WTC11 (cell line): ENCODE results near the gene OR1B1. TPM values are rescaled to one million over a fixed set of nuclear protein-coding genes. Genes with fewer than 3 reads are reported as not detected.

Experiments
- ATAC-seq: fragments of 200-7000 bp; cut with Tn5 transposase; 2 replicates; pipeline ENCODE4 v1.10.0; 2021; ENCODE audit warnings: mild to moderate bottlenecking, moderate library complexity
- CTCF ChIA-PET: fragments of 300-600 bp; sonication (Branson Sonifier 250); formaldehyde crosslinking; loops from one replicate; lab custom pipeline; 2021; ENCODE audit warnings: antibody characterized with exemption; lab: Charles Lee
- POLR2A ChIA-PET: fragments of 350-600 bp; sonication (Branson Sonifier 250); formaldehyde crosslinking; loops from one replicate; lab custom pipeline; 2021; ENCODE audit warnings: antibody characterized with exemption; lab: Charles Lee
- DNase-seq: peaks from one replicate; pipeline ENCODE4 v3.0.0; 2021; ENCODE audit warnings: low spot score
- H3K27ac Mint-ChIP-seq: 2 replicates; pipeline ENCODE4 v1.8.0; 2021; ENCODE audit warnings: mixed read lengths
- H3K27me3 Mint-ChIP-seq: 2 replicates; pipeline ENCODE4 v1.8.0; 2021; ENCODE audit warnings: low read depth, mild to moderate bottlenecking, moderate library complexity, mixed read lengths
- H3K36me3 Mint-ChIP-seq: 2 replicates; pipeline ENCODE4 v1.8.0; 2021; ENCODE audit warnings: mixed read lengths
- H3K4me1 Mint-ChIP-seq: 2 replicates; pipeline ENCODE4 v1.8.0; 2022; ENCODE audit warnings: mixed read lengths
- H3K4me3 Mint-ChIP-seq: 2 replicates; pipeline ENCODE4 v1.8.0; 2021; ENCODE audit warnings: mild to moderate bottlenecking, moderate library complexity, mixed read lengths
- H3K9me3 Mint-ChIP-seq: 2 replicates; pipeline ENCODE4 v1.8.0; 2021; ENCODE audit warnings: mixed read lengths
- AR ChIP-seq: fragments of 250-450 bp; sonication (Bioruptor Pico); IDR thresholded peaks from 2 replicates; pipeline ENCODE4 v1.9.0; 2021; ENCODE audit warnings: mild to moderate bottlenecking
- ATF3 ChIP-seq: sonication (generic); formaldehyde crosslinking; conservative IDR thresholded peaks from 2 replicates; pipeline ENCODE4 v1.8.1; 2022; ENCODE audit warnings: mild to moderate bottlenecking, missing genetic modification reagents
- ATF6 ChIP-seq: sonication (generic); formaldehyde crosslinking; IDR thresholded peaks from 2 replicates; pipeline ENCODE4 v1.8.1; 2023; ENCODE audit warnings: mild to moderate bottlenecking, missing genetic modification reagents
- CDX4 ChIP-seq: fragments of 250-450 bp; sonication (Bioruptor Pico); IDR thresholded peaks from 2 replicates; pipeline ENCODE4 v1.9.0; 2021; ENCODE audit warnings: moderate library complexity, mild to moderate bottlenecking, inconsistent platforms, borderline replicate concordance
- CREB1 ChIP-seq: sonication (generic); formaldehyde crosslinking; IDR thresholded peaks from 2 replicates; pipeline ENCODE4 v1.8.0; 2023; ENCODE audit warnings: mild to moderate bottlenecking, missing genetic modification reagents
- CTCF ChIP-seq: fragments of 200-600 bp; IDR thresholded peaks from 2 replicates; pipeline ENCODE4 v1.8.0; 2022; ENCODE audit warnings: antibody characterized with exemption
- ESRRA ChIP-seq: sonication (generic); formaldehyde crosslinking; IDR thresholded peaks from 2 replicates; pipeline ENCODE4 v1.8.1; 2022; ENCODE audit warnings: mild to moderate bottlenecking, missing genetic modification reagents, borderline replicate concordance
- FOXJ3 ChIP-seq: sonication (generic); formaldehyde crosslinking; IDR thresholded peaks from 2 replicates; pipeline ENCODE4 v1.9.0; 2021; ENCODE audit warnings: missing genetic modification reagents, mild to moderate bottlenecking, borderline replicate concordance
- GRHL2 ChIP-seq: fragments of 250-450 bp; sonication (Bioruptor Pico); IDR thresholded peaks from 2 replicates; pipeline ENCODE4 v1.8.0; 2022; ENCODE audit warnings: mild to moderate bottlenecking, moderate library complexity; ENCODE audit not compliant: insufficient replicate concordance, severe bottlenecking
- HMGXB4 ChIP-seq: sonication (generic); formaldehyde crosslinking; IDR thresholded peaks from 2 replicates; pipeline ENCODE4 v1.8.1; 2023; ENCODE audit warnings: mild to moderate bottlenecking, moderate library complexity, missing genetic modification reagents
- KAT7 ChIP-seq: sonication (generic); formaldehyde crosslinking; IDR thresholded peaks from 2 replicates; pipeline ENCODE4 v1.8.1; 2023; ENCODE audit warnings: missing genetic modification reagents, mild to moderate bottlenecking, borderline replicate concordance
- NFATC4 ChIP-seq: fragments of 250-450 bp; sonication (Bioruptor Pico); IDR thresholded peaks from 2 replicates; pipeline ENCODE4 v1.9.0; 2021; ENCODE audit warnings: mild to moderate bottlenecking
- NR1H2 ChIP-seq: sonication (generic); formaldehyde crosslinking; IDR thresholded peaks from 2 replicates; pipeline ENCODE4 v1.9.0; 2021; ENCODE audit warnings: mild to moderate bottlenecking, moderate library complexity, missing genetic modification reagents
- PREB ChIP-seq: sonication (generic); formaldehyde crosslinking; IDR thresholded peaks from 2 replicates; pipeline ENCODE4 v1.8.1; 2022; ENCODE audit warnings: mild to moderate bottlenecking, missing genetic modification reagents, moderate library complexity, borderline replicate concordance
- RELA ChIP-seq: sonication (generic); formaldehyde crosslinking; IDR thresholded peaks from 2 replicates; pipeline ENCODE4 v1.8.1; 2022; ENCODE audit warnings: missing genetic modification reagents, mild to moderate bottlenecking, borderline replicate concordance
- TEAD1 ChIP-seq: sonication (generic); formaldehyde crosslinking; IDR thresholded peaks from 2 replicates; pipeline ENCODE4 v1.8.0; 2022; ENCODE audit warnings: mild to moderate bottlenecking, missing genetic modification reagents
- TP53 ChIP-seq: sonication (generic); formaldehyde crosslinking; IDR thresholded peaks from 2 replicates; pipeline ENCODE4 v1.8.1; 2023; ENCODE audit warnings: mild to moderate bottlenecking, missing genetic modification reagents
- ZNF219 ChIP-seq: sonication (generic); formaldehyde crosslinking; IDR thresholded peaks from 2 replicates; pipeline ENCODE4 v1.8.0; 2023; ENCODE audit warnings: missing genetic modification reagents, mild to moderate bottlenecking, borderline replicate concordance
- ZNF263 ChIP-seq: sonication (generic); formaldehyde crosslinking; IDR thresholded peaks from 2 replicates; pipeline ENCODE4 v1.8.1; 2022; ENCODE audit warnings: low read depth, mild to moderate bottlenecking, moderate library complexity, missing genetic modification reagents
- ZNF416 ChIP-seq: fragments of 250-450 bp; sonication (Bioruptor Pico); IDR thresholded peaks from 2 replicates; pipeline ENCODE4 v1.9.0; 2021; ENCODE audit warnings: mild to moderate bottlenecking, inconsistent platforms
- ZNF425 ChIP-seq: fragments of 250-450 bp; sonication (Bioruptor Pico); conservative IDR thresholded peaks from 2 replicates; pipeline ENCODE4 v1.9.0; 2021; ENCODE audit warnings: mild to moderate bottlenecking
- ZNF512 ChIP-seq: sonication (generic); formaldehyde crosslinking; IDR thresholded peaks from 2 replicates; pipeline ENCODE4 v1.8.1; 2022; ENCODE audit warnings: missing genetic modification reagents, borderline replicate concordance
- total RNA-seq: library from RNA; stranded (reverse); gene quantifications from 3 replicates; pipeline ENCODE4 v1.2.3, GENCODE V29; 2021

The OR1B1 gene
- total RNA-seq, 1 experiment from 2014 or later = not detected

- H3K27me3 Mint-ChIP-seq = peaks cover 24% of the 10 kb centered on the region
- DNase-seq (no peak), ATAC-seq (no peak)
- no peak for TF ChIP-seq TEAD1 (CRISPR knock-in tag)
- no peak for TF ChIP-seq ATF3
- no peak for TF ChIP-seq ZNF219 (CRISPR knock-in tag)
- no peak for TF ChIP-seq KAT7 (CRISPR knock-in tag)
- TF ChIP-seq ESRRA (CRISPR knock-in tag) = no peak
- TF ChIP-seq FOXJ3 (CRISPR knock-in tag) = no peak
- TF ChIP-seq CREB1 (CRISPR knock-in tag) = no peak
- TF ChIP-seq NR1H2 (CRISPR knock-in tag) = no peak
- TF ChIP-seq PREB (CRISPR knock-in tag) = no peak
- no peak for TF ChIP-seq ZNF263 (CRISPR knock-in tag)
- TF ChIP-seq CDX4 = no peak
- TF ChIP-seq GRHL2 (CRISPR knock-in tag) = no peak
- no peak for TF ChIP-seq ZNF512 (CRISPR knock-in tag)
- no peak for TF ChIP-seq ZNF425 (CRISPR knock-in tag)
- TF ChIP-seq ATF6 (CRISPR knock-in tag) = no peak
- TF ChIP-seq RELA (CRISPR knock-in tag) = no peak
- TF ChIP-seq ZNF416 = no peak
- H3K4me3 Mint-ChIP-seq = no peak overlapping the region
- POLR2A ChIA-PET = no interaction called here
- peaks cover 29% of the 10 kb centered on the region for H3K36me3 Mint-ChIP-seq
- CTCF ChIA-PET = no interaction called here
- H3K9me3 Mint-ChIP-seq = peaks cover 80% of the 10 kb centered on the region
- no peaks in the 10 kb centered on the region for H3K4me1 Mint-ChIP-seq
- H3K27ac Mint-ChIP-seq = no peak overlapping the region
Observed at GRCh38 chr9:122656378-122656777, 1.0 kb downstream of the OR1B1 start.

GRCh38 chr9:122642226-122642625, 15.2 kb downstream of the OR1B1 start:
- Mint-ChIP-seq H3K27me3 (peaks cover 11% of the 10 kb centered on the region), H3K27ac (no peak overlapping the region), H3K36me3 (peaks cover 39% of the 10 kb centered on the region), H3K9me3 (peaks cover 93% of the 10 kb centered on the region), H3K4me1 (no peaks in the 10 kb centered on the region), H3K4me3 (no peak overlapping the region)
- ChIA-PET POLR2A (no interaction called here), CTCF (no interaction called here)
- DNase-seq = peak; percentile 12
- ATAC-seq = peak; percentile 39; the same call in 1 of the 2 replicates
- TF ChIP-seq NFATC4 (CRISPR knock-in tag) (no peak), AR (CRISPR knock-in tag) (no peak), HMGXB4 (CRISPR knock-in tag) (no peak), TP53 (CRISPR knock-in tag) (no peak), CTCF (no peak)
